GM06990 (cell line): ENCODE results near the gene UGT1A6.

Experiments used
- DNase-seq: peaks from one replicate; pipeline ENCODE4 v3.0.0-alpha.2; 2011; ENCODE audit not compliant: insufficient read length; ENCODE audit errors: extremely low read depth
- H3K27me3 ChIP-seq: replicated peaks from 2 replicates; pipeline ENCODE4 v1.6.0; 2011; ENCODE audit warnings: low read length; ENCODE audit not compliant: control insufficient read depth, insufficient read depth
- H3K36me3 ChIP-seq: 2 replicates; pipeline ENCODE4 v1.5.1; 2011; ENCODE audit warnings: low read length; ENCODE audit not compliant: control insufficient read depth, insufficient read depth
- H3K4me3 ChIP-seq: replicated peaks from 2 replicates; pipeline ENCODE4 v1.5.1; 2011; ENCODE audit warnings: low read depth, mild to moderate bottlenecking, control low read depth, low read length
- CTCF ChIP-seq: IDR thresholded peaks from 2 replicates; pipeline ENCODE4 v1.5.1; 2011; ENCODE audit warnings: low read length, control low read depth, mild to moderate bottlenecking, inconsistent platforms; ENCODE audit not compliant: insufficient read depth, poor library complexity, severe bottlenecking

Gene UGT1A6

GRCh38 chr2:233816334-233816733 lies 123.6 kb downstream of the UGT1A6 start:
- no peak overlapping the region for H3K4me3 ChIP-seq
- no peaks in the 10 kb centered on the region for H3K36me3 ChIP-seq
- TF ChIP-seq CTCF, result no peak
- 0 out of 2 replicates have a peak, but pooled peaks cover 2% of the 10 kb centered on the region for H3K27me3 ChIP-seq
- no peak for DNase-seq

- no peak for DNase-seq
- Histone ChIP-seq H3K36me3 (no peaks in the 10 kb centered on the region), H3K27me3 (0 out of 2 replicates have a peak, but pooled peaks cover 2% of the 10 kb centered on the region), H3K4me3 (no peak overlapping the region)
- TF ChIP-seq CTCF, result no peak
These were observed 124.1 kb downstream of the UGT1A6 start for GRCh38 chr2:233816771-233817170.

GRCh38 chr2:233817361-233817911 lies 124.7 kb downstream of the UGT1A6 start:
- 0 out of 2 replicates have a peak, but pooled peaks cover 2% of the 10 kb centered on the region for H3K27me3 ChIP-seq
- DNase-seq, result no peak

GRCh38 chr2:233817995-233818638 lies 125.4 kb downstream of the UGT1A6 start:
- TF ChIP-seq CTCF, result no peak
- DNase-seq, result no peak
- peaks cover 2% of the 10 kb centered on the region; the same call in 1 of the 2 replicates for H3K27me3 ChIP-seq

More at GRCh38 chr2:233817361-233817911, 124.7 kb downstream of the UGT1A6 start:
- Histone ChIP-seq H3K4me3 (no peak overlapping the region), H3K36me3 (no peaks in the 10 kb centered on the region)
- no peak for TF ChIP-seq CTCF

GRCh38 chr2:233818639-233819621 lies 126.2 kb downstream of the UGT1A6 start:
- no peak for DNase-seq
- Histone ChIP-seq H3K27me3 (peaks cover 2% of the 10 kb centered on the region; the same call in 1 of the 2 replicates), H3K36me3 (no peaks in the 10 kb centered on the region), H3K4me3 (no peak overlapping the region)
- TF ChIP-seq CTCF, result no peak

More at GRCh38 chr2:233817995-233818638, 125.4 kb downstream of the UGT1A6 start:
- no peak overlapping the region for H3K4me3 ChIP-seq
- H3K36me3 ChIP-seq, result no peaks in the 10 kb centered on the region
